ENCODE data around the gene ZNF92.

- TF ChIP-seq CTCF (IDR thresholded peaks at IDR 0.05) (no peak), POLR2A (IDR thresholded peaks at IDR 0.05) (no peak)
Measured at GRCh38 chr7:65325793-65326432, 47.7 kb upstream of the ZNF92 start.

Measured in right lobe of liver (tissue), 4 donors.